Fibroblast of pulmonary artery (primary cell): ENCODE measurements around the gene OR2F2.
A peak's percentile ranks its signal among the peaks of the same experiment; 100 is the strongest.

ENCODE experiments used
- DNase-seq: peaks from one replicate; pipeline ENCODE4 v3.0.0-alpha.2; 2010; ENCODE audit warnings: low read depth
- H3K4me3 ChIP-seq: replicated peaks from 2 replicates; pipeline ENCODE4 v1.5.1; 2011; ENCODE audit warnings: low read depth, mild to moderate bottlenecking, control low read depth, low read length, moderate library complexity
- CTCF ChIP-seq: IDR thresholded peaks from 2 replicates; pipeline ENCODE4 v1.5.1; 2011; ENCODE audit warnings: mild to moderate bottlenecking, control low read depth, low read length, inconsistent platforms; ENCODE audit errors: missing control alignments

OR2F2 gene

GRCh38 chr7:143974459-143974858 is 39.4 kb downstream of the OR2F2 start:
- no peak overlapping the region for H3K4me3 ChIP-seq
- no peak for DNase-seq
- no peak for TF ChIP-seq CTCF

- no peak for DNase-seq
- no peak for TF ChIP-seq CTCF
- H3K4me3 ChIP-seq = no peak overlapping the region
These were observed 40.6 kb downstream of the OR2F2 start for GRCh38 chr7:143975617-143976016.

- TF ChIP-seq CTCF = no peak
- DNase-seq = no peak
- no peak overlapping the region for H3K4me3 ChIP-seq
These were observed 43.6 kb downstream of the OR2F2 start for GRCh38 chr7:143978585-143978984.

GRCh38 chr7:143979359-143979758 is 44.3 kb downstream of the OR2F2 start:
- TF ChIP-seq CTCF = no peak
- no peak overlapping the region for H3K4me3 ChIP-seq
- DNase-seq = peak; percentile 84

GRCh38 chr7:143979998-143980397 is 45.0 kb downstream of the OR2F2 start:
- H3K4me3 ChIP-seq = no peak overlapping the region
- no peak for DNase-seq
- TF ChIP-seq CTCF = no peak

- no peak overlapping the region for H3K4me3 ChIP-seq
- DNase-seq = no peak
- TF ChIP-seq CTCF = no peak
These were observed 45.9 kb downstream of the OR2F2 start for GRCh38 chr7:143980746-143981510.

GRCh38 chr7:143983960-143984359 is 48.9 kb downstream of the OR2F2 start:
- DNase-seq = no peak

More at GRCh38 chr7:143983960-143984359, 48.9 kb downstream of the OR2F2 start:
- H3K4me3 ChIP-seq = no peak overlapping the region
- no peak for TF ChIP-seq CTCF
